CD14-positive monocyte (primary cell): ENCODE data around the gene STK32B. TPM values are rescaled to one million over a fixed set of nuclear protein-coding genes. Genes with fewer than 3 reads are reported as not detected.

Experiments
- DNase-seq, 3 donors: peaks; one replicate each; pipeline ENCODE4 v3.0.0-alpha.2; 2011 to 2022
- H2AFZ ChIP-seq: 2 replicates; pipeline ENCODE4 v1.6.0; 2012; ENCODE audit warnings: mild to moderate bottlenecking, low read depth, low read length, inconsistent platforms; ENCODE audit not compliant: insufficient read depth, poor library complexity, severe bottlenecking
- H3K27ac ChIP-seq, 2 donors: 1 replicate in 1 of 2; 2 replicates in 1 of 2; pipeline ENCODE4 v1.5.1; 2012 to 2013; ENCODE audit warnings: low read length in 2 of 2, control low read depth in 1 of 2, inconsistent platforms in 1 of 2, low read depth in 1 of 2, mild to moderate bottlenecking in 1 of 2
- H3K27me3 ChIP-seq, 2 donors: one replicate each; pipeline versions ENCODE4 v1.6.0 to v1.6.1; 2011 to 2013; ENCODE audit warnings: low read length in 2 of 2; ENCODE audit not compliant: control insufficient read depth in 2 of 2, insufficient read depth in 2 of 2
- H3K36me3 ChIP-seq, 2 donors: replicated peaks in 1 of 2; 1 replicate in 1 of 2; 2 replicates in 1 of 2; pipeline versions ENCODE4 v1.5.1 to v1.6.1; 2012 to 2013; ENCODE audit warnings: low read length in 2 of 2, control low read depth in 1 of 2, inconsistent platforms in 1 of 2, mild to moderate bottlenecking in 1 of 2; ENCODE audit not compliant: insufficient read depth in 2 of 2, control insufficient read depth in 1 of 2
- H3K4me1 ChIP-seq, 2 donors: 1 replicate in 1 of 2; 2 replicates in 1 of 2; pipeline versions ENCODE4 v1.5.1 to v1.6.1; 2012 to 2013; ENCODE audit warnings: low read length in 2 of 2, control low read depth in 1 of 2, inconsistent platforms in 1 of 2, mild to moderate bottlenecking in 1 of 2, moderate library complexity in 1 of 2; ENCODE audit not compliant: insufficient read depth in 2 of 2, control insufficient read depth in 1 of 2
- H3K4me2 ChIP-seq: replicated peaks from 2 replicates; pipeline ENCODE3; 2012; ENCODE audit warnings: low read length, moderate library complexity, mild to moderate bottlenecking; ENCODE audit not compliant: poor library complexity, severe bottlenecking; ENCODE audit errors: extremely low read depth
- H3K4me3 ChIP-seq, 3 experiments: fragments of 200-600 bp in 1 of 3; sonication (generic) in 1 of 3; replicated peaks in 1 of 3; 1 replicate in 2 of 3; 2 replicates in 1 of 3; pipeline ENCODE4 v1.5.1; 2011 to 2013; ENCODE audit warnings: low read length in 3 of 3, mild to moderate bottlenecking in 3 of 3, control low read depth in 2 of 3, low read depth in 2 of 3, inconsistent platforms in 1 of 3, moderate library complexity in 1 of 3
- H3K79me2 ChIP-seq: 2 replicates; pipeline ENCODE4 v1.6.0; 2012; ENCODE audit warnings: mild to moderate bottlenecking, control low read depth, inconsistent platforms, low read length, moderate library complexity; ENCODE audit not compliant: insufficient read depth
- H3K9ac ChIP-seq: 2 replicates; pipeline ENCODE4 v1.6.0; 2017; ENCODE audit warnings: low read length, mild to moderate bottlenecking; ENCODE audit not compliant: insufficient read depth, poor library complexity, severe bottlenecking
- H3K9me3 ChIP-seq, 2 donors: replicated peaks in 1 of 2; 1 replicate in 1 of 2; 2 replicates in 1 of 2; pipeline versions ENCODE4 v1.5.1 to v1.6.1; 2012 to 2013; ENCODE audit warnings: low read length in 2 of 2, control low read depth in 1 of 2; ENCODE audit not compliant: control insufficient read depth in 1 of 2, insufficient read depth in 1 of 2
- H4K20me1 ChIP-seq: 2 replicates; pipeline ENCODE4 v1.6.0; 2012; ENCODE audit warnings: mild to moderate bottlenecking, low read length, control low read depth, moderate library complexity; ENCODE audit not compliant: insufficient read depth
- H3K27ac Mint-ChIP-seq, 7 donors: one replicate each; pipeline ENCODE4 v1.8.0; 2020; ENCODE audit warnings: mild to moderate bottlenecking in 7 of 7, mixed read lengths in 7 of 7, moderate library complexity in 6 of 7, inconsistent platforms in 2 of 7
- H3K27me3 Mint-ChIP-seq, 3 donors: one replicate each; pipeline ENCODE4 v1.8.0; 2021 to 2022; ENCODE audit warnings: low read depth in 3 of 3, mild to moderate bottlenecking in 3 of 3, mixed read lengths in 3 of 3, moderate library complexity in 3 of 3, inconsistent platforms in 1 of 3
- H3K36me3 Mint-ChIP-seq, 2 donors: one replicate each; pipeline ENCODE4 v1.8.0; 2020; ENCODE audit warnings: mixed read lengths in 2 of 2, inconsistent platforms in 1 of 2, mild to moderate bottlenecking in 1 of 2
- H3K4me1 Mint-ChIP-seq: one replicate; pipeline ENCODE4 v1.8.0; 2020; ENCODE audit warnings: mild to moderate bottlenecking, mixed read lengths
- H3K4me3 Mint-ChIP-seq, 2 donors: one replicate each; pipeline ENCODE4 v1.8.0; 2020; ENCODE audit warnings: mild to moderate bottlenecking in 2 of 2, mixed read lengths in 2 of 2, moderate library complexity in 1 of 2
- H3K9me3 Mint-ChIP-seq, 7 donors: one replicate each; pipeline ENCODE4 v1.8.0; 2020 to 2022; ENCODE audit warnings: mixed read lengths in 7 of 7, mild to moderate bottlenecking in 6 of 7, moderate library complexity in 6 of 7, inconsistent platforms in 2 of 7
- CTCF ChIP-seq: fragments of 200-600 bp; IDR thresholded peaks from one replicate; pipeline ENCODE4 v1.8.0; 2022; ENCODE audit warnings: antibody characterized with exemption, mild to moderate bottlenecking
- WGBS: methylation state at CpG from one replicate; pipeline ENCODE4 v1.1.5; 2013; ENCODE audit warnings: missing lambda C conversion rate; ENCODE audit not compliant: insufficient coverage; 5-methylcytosine and 5-hydroxymethylcytosine counted together
- intact Hi-C, 2 donors: fragments of 100-400 bp; cut with micrococcal nuclease; formaldehyde crosslinking; loops; one replicate each; pipeline versions ENCODE4 v1.15.0 to v1.15.1; 2023
- polyA plus RNA-seq, 3 donors: library from polyadenylated mRNA; depleted of rRNA in 1 of 3; unstranded in 2 of 3; stranded (reverse) in 1 of 3; fragments of 300-500 nt in 2 of 3; fragments of >200 nt in 1 of 3; fragmentation: Illumina TruSeq in 2 of 3; gene quantifications; 1 replicate in 2 of 3; 2 replicates in 1 of 3; pipeline ENCODE4 v1.2.3, GENCODE V29; 2012 to 2021

Gene STK32B
- polyA plus RNA-seq, 3 donors: 0.61 to 1.7 (median 0.75) TPM

- no peaks in the 10 kb centered on the region for H3K36me3 Mint-ChIP-seq
- no peak overlapping the region for H3K27ac Mint-ChIP-seq
- no peak overlapping the region for H3K4me3 ChIP-seq
- H3K36me3 ChIP-seq: no peaks in the 10 kb centered on the region
- H3K4me2 ChIP-seq: no peak overlapping the region
- TF ChIP-seq CTCF: no peak
- peak overlapping the region; percentile 59 for H3K9ac ChIP-seq
- intact Hi-C loops: no loop called here
- no peaks in the 10 kb centered on the region for H3K9me3 ChIP-seq
- H4K20me1 ChIP-seq: no peaks in the 10 kb centered on the region
- H3K27me3 Mint-ChIP-seq: peaks cover 0 to 8% (median 7%) of the 10 kb centered on the region in 3 donors
- H3K4me1 ChIP-seq: peaks cover 8 to 13% of the 10 kb centered on the region in 2 donors
- peaks cover 17% of the 10 kb centered on the region for H3K4me1 Mint-ChIP-seq
- H3K27ac ChIP-seq: no peak overlapping the region
- peak overlapping the region in 1 of 2 donors; percentile 54 for H3K4me3 Mint-ChIP-seq
- peak overlapping the region; percentile 77 for H2AFZ ChIP-seq
- DNase-seq: no peak
- no peaks in the 10 kb centered on the region for H3K79me2 ChIP-seq
- H3K27me3 ChIP-seq: no peaks in the 10 kb centered on the region
- H3K9me3 Mint-ChIP-seq: peaks cover 0 to 3% (median 0%) of the 10 kb centered on the region in 7 donors
- 10% methylated on average over 4 of the region's 6 CpGs for WGBS
These were observed 32.7 kb upstream of the STK32B start for GRCh38 chr4:5018603-5019002.

GRCh38 chr4:5019274-5019673, 32.0 kb upstream of the STK32B start, which contains the start of gene CYTL1:
Gene CYTL1 (minus strand): TSS chr4:5019458. CDS start chr4:5019445, 13 bp downstream.
- H3K27ac ChIP-seq: no peak within 1 kb of the TSS
- H3K27me3 ChIP-seq: no peaks in the 10 kb centered on the region
- H4K20me1 ChIP-seq: no peaks in the 10 kb centered on the region
- Mint-ChIP-seq H3K4me1 (peaks cover 18% of the 10 kb centered on the region), H3K9me3 (peaks cover 0 to 3% (median 0%) of the 10 kb centered on the region in 7 donors), H3K27me3 (peaks cover 0 to 8% (median 7%) of the 10 kb centered on the region in 3 donors), H3K4me3 (peak within 1 kb of the TSS; percentile 68 to 90), H3K27ac (peak within 1 kb of the TSS in 2 of 7 donors; percentile 19 to 54), H3K36me3 (no peaks in the 10 kb centered on the region)
- peak within 1 kb of the TSS; percentile 59 for H3K9ac ChIP-seq
- no peak for DNase-seq
- H3K4me3 ChIP-seq: peak within 1 kb of the TSS in 2 of 3 experiments; percentile 3 to 67
- peak within 1 kb of the TSS; percentile 77 for H2AFZ ChIP-seq
- H3K4me1 ChIP-seq: peaks cover 8 to 13% of the 10 kb centered on the region in 2 donors
- no peaks in the 10 kb centered on the region for H3K9me3 ChIP-seq
- H3K36me3 ChIP-seq: no peaks in the 10 kb centered on the region
- peak within 1 kb of the TSS; percentile 76 for H3K4me2 ChIP-seq
- H3K79me2 ChIP-seq: no peaks in the 10 kb centered on the region
- intact Hi-C loops: no loop called here
- 6% methylated on average over 24 of the region's 28 CpGs for WGBS
- no peak for TF ChIP-seq CTCF
